ENCODE data around the gene NR6A1.
A peak's percentile ranks its signal among the peaks of the same experiment; 100 is the strongest.

The NR6A1 gene

GRCh38 chr9:124645274-124645673 lies 125.8 kb downstream of the NR6A1 start:
- FAIRE-seq (no peak), DNase-seq (ENCODE audit: insufficient read length, low spot score) (no peak)
- no peak for TF ChIP-seq CTCF (IDR thresholded peaks at IDR 0.05; ENCODE audit: insufficient read depth, missing control alignments)

- no peak for FAIRE-seq
- no peak for DNase-seq (ENCODE audit: insufficient read length, low spot score)
- TF ChIP-seq CTCF (IDR thresholded peaks at IDR 0.05; ENCODE audit: insufficient read depth, missing control alignments): no peak
Observed at GRCh38 chr9:124639637-124640036, 131.5 kb downstream of the NR6A1 start.

GRCh38 chr9:124635285-124635684 lies 135.8 kb downstream of the NR6A1 start:
- DNase-seq (ENCODE audit: insufficient read length, low spot score) (no peak), FAIRE-seq (no peak)
- no peak for TF ChIP-seq CTCF (IDR thresholded peaks at IDR 0.05; ENCODE audit: insufficient read depth, missing control alignments)

- DNase-seq (ENCODE audit: insufficient read length, low spot score) (no peak), FAIRE-seq (no peak)
- no peak for TF ChIP-seq CTCF (IDR thresholded peaks at IDR 0.05; ENCODE audit: insufficient read depth, missing control alignments)
Observed at GRCh38 chr9:124632077-124632621, 139.0 kb downstream of the NR6A1 start.

GRCh38 chr9:124631326-124631725 lies 139.8 kb downstream of the NR6A1 start:
- FAIRE-seq: peak; percentile 68
- DNase-seq (ENCODE audit: insufficient read length, low spot score): no peak
- no peak for TF ChIP-seq CTCF (IDR thresholded peaks at IDR 0.05; ENCODE audit: insufficient read depth, missing control alignments)

GRCh38 chr9:124629600-124629999 lies 141.5 kb downstream of the NR6A1 start:
- no peak for DNase-seq (ENCODE audit: insufficient read length, low spot score)
- FAIRE-seq: no peak

More at GRCh38 chr9:124629600-124629999, 141.5 kb downstream of the NR6A1 start:
- TF ChIP-seq CTCF (IDR thresholded peaks at IDR 0.05; ENCODE audit: insufficient read depth, missing control alignments): no peak
